A204.1 (cell line): ENCODE results near the gene HYAL2.
"Not testable (repeated sequence)": the region's sequence is repeated elsewhere in the genome, so short reads cannot be mapped to it uniquely, and the experiment has no call there.

Experiments used
- FAIRE-seq: peaks from 2 replicates; lab custom pipeline; 2012; peaks lifted over from hg19 to GRCh38; lab: Jason Lieb, UNC

Gene HYAL2

DNA sequence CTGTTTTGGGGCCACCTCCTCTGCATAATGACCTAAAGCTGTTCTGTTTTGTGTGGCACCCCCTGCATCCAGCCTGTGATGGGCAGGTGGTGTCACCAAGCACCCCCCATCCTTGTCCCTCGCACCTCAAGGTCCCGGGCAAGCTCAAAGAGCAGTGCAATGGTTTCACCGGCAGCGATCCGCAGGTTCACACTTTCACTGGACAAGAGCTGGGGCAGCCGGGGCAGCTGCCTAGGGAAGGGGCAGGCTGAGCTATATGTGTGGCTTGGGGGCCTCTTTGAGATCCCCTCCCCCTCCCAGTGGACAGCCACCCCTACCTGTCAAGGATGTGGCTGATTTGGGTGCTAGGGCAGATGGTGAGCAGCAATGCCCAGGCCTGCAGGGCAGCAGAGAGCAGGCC is 33.4 kb downstream of the HYAL2 start:
- no peak for FAIRE-seq

DNA sequence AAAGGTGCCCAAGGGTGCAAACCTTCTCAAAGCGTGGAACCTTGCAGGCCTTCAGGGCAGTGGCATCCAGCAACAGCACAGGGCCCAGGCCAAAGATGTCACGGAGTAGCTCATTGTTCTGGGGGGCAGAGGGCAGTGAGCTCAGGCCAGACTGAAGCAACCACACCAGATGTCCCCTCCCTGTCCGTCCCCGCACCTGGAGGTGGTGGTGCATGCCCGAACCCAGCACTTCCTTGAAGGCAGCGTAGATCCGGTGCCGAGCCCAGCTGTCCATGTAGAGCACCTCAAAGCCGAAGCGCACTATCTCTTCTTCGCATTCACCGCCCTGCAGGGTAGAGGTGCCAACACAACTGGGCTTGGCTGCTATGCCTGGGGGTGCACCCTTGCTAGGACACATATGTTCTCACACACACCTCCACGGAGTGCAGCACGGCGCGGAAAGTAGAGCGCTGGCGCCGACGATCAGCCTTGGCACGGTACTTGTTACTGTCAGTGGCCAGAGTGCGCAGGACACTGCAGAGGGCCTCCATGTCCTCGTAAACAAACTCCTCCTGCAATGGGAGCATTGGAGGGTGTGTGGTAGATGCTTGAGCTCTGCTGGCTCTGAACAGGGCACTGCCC is 34.0 kb downstream of the HYAL2 start:
- FAIRE-seq = no peak

DNA sequence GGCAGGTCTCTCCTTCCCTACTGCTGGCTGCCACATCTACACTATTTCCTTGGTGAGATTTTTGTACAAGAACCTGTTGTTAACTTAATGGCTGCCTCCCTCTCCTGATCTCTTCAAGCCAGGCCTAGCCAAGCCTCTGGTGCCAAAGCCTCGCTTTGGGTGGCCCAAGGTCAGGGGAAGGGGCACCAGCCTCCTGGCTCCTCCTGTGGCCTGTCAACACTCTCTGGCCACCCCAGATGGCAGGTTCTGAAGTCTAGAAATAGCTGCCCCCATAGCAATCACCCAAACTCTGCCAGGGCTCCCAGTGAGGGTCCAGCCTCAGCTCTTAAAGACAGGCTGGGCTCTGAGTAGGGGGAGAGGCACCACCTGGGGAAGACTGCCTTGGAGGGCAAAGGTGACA is 35.3 kb downstream of the HYAL2 start:
- FAIRE-seq = no peak

DNA sequence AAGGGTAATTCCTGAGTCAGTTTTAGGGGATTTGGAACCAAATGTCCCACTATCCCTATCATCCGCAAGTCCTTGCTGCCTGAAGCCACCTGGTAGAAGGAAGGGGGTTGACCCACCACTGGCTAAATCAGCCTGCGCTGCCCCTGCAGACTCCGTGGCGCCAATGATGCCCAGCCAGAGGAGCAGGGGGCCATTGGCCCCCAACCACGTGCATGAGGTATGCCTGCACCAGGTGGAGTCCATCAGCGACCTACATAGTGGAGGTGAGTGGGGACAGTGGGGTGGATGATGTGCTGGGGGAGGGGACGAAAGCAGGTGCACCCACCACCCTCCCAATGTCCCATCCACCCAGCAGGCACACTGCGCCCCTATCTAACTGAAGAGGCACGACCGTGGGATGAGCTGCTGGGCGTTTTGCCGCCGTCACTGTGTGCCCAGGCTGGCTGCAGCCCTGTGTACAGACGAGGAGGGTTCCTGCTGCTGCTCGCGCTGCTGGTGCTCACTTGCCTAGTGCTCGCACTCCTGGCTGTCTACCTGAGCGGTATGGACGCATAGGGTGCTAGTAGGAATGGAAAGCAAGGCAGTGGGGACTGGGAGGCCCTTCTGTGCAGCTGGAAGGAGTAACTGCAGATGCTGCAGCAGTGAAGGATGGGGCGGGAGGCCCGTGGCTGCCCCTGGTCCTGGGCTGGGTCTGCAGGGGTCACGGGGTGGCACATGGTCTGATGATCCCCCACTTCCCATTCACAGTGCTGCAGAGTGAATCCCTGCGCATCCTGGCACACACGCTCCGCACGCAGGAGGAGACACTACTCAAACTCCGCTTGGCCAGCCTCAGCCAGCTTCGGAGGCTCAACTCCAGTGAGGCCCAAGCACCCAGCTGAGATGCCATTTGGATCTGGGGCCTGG is 36.0 kb downstream of the HYAL2 start:
- FAIRE-seq = no peak

DNA sequence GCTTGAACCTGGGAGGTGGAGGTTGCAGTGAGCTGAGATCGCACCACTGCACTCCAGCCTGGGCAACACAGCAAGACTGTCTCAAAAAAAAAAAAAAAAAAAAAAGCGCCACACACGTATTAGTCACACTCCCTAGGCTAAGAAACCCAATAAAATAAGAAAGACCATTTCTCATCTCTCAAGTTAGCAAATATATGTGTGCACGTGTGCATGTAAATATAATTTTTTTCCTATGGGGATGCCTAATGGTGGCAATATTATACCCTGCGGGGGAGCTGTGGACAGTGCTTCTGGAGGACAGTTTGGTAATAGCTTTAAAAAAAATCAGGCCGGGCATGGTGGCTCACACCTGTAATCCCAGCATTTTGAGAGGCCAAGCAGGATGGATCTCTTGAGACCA is 38.4 kb downstream of the HYAL2 start:
- not testable (repeated sequence) for FAIRE-seq

DNA sequence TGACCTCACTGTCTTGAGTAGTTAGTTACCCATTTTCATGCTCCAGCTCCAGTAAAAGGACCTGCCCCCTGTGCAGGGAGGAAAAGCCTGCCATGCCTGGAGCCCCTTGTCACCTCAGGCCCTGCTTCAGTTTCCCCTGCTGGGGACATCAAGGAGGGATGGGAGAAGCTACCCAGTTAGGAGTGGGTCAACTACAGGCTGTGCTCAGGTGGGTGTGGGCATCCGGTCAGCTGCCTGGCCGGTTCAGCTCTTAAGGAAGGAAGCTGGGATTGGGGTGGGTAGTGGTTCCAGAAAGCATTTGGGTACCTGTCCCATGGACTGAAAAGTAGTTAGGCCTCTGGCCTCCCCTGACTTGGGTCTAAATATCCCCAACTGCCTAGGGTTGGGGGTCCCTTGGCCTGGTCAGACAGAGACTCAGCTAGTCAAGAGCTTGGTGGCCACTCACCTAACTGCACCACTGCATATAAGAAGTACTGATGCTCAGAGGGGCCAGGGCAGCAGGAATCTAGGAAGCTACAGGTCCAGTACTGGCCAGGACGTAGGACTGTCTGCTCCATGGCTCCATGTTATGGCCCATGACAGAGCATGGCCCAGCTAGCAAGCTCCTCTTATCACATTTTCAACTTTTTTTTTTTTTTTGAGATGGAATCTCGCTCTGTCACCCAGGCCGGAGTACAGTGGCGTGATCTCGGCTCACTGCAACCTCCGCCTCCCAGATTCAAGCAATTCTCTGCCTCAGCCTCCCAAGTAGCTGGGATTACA is 43.1 kb downstream of the HYAL2 start:
- FAIRE-seq = no peak

DNA sequence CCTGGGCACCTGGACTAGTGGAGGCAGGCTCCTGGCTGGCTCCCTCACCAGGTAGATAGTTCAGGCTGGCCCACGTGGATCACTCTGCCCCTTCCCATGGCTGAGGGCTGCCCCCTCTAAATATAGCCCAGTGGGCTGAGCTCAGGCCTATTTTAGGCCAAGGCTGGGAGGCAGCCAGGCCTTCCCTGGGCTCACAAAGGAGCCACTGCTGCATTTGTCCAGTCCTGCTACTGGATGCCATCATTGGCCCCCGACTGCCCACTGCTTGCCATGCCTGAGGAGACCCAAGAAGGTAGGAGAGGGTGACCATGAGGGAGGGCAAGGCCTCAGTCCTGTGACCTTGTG is 43.7 kb downstream of the HYAL2 start, which contains the start of gene LSMEM2:
LSMEM2 (plus strand) TSS at position 208 of the 345 bp plus-strand sequence; CDS start at position 235, 27 bp downstream.
- FAIRE-seq = no peak

DNA sequence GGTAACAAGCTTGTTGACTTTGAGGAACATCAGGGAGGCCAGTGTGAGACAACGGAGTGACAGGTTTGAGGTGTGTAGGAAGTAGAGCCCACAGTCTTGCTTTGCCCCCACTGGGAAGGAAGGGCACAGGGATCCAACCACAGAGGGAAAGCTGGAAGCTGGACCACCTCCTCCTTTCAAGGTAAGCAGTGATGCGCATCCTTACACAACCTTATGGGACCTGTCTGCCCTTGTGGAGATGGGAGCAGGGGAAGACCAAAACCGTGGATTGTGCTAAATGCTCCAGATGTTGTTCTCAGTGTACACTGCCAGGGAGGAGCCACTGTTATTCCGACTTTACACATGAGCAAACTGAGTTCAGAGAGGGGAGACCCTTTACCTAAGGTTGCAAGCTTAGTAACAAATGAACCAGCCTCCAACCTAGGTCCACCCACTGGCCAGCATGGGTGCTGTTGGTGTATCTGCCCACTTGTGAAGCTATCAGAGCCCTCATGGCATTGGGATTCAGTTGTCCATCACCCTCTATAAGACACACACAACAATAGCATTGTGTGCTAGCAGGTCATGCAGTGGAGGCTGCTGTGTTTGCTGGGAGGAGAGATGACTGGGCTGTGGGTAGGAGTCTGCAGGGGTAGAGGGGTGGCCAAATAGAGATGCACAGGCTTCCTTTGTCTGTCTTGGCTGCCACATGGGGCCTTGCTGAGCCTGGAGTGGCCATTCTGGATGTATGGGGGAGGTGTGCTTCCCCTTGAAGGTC is 44.2 kb downstream of the HYAL2 start:
- no peak for FAIRE-seq

DNA sequence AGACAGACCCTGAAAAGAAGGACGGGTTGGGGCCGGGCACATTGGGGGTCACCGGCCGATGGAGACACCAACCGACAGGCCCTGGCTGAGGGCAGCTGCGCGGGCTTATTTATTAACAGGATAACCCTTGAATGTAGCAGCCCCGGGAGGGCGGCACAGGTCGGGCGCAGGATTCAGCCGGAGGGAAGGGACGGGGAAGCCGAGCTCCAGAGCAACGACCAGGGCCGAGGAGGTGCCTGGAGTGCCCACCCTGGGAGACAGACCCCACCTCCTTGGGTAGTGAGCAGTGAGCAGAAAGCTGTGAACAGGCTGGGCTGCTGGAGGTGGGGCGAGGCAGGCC is 45.8 kb downstream of the HYAL2 start:
- no peak for FAIRE-seq

DNA sequence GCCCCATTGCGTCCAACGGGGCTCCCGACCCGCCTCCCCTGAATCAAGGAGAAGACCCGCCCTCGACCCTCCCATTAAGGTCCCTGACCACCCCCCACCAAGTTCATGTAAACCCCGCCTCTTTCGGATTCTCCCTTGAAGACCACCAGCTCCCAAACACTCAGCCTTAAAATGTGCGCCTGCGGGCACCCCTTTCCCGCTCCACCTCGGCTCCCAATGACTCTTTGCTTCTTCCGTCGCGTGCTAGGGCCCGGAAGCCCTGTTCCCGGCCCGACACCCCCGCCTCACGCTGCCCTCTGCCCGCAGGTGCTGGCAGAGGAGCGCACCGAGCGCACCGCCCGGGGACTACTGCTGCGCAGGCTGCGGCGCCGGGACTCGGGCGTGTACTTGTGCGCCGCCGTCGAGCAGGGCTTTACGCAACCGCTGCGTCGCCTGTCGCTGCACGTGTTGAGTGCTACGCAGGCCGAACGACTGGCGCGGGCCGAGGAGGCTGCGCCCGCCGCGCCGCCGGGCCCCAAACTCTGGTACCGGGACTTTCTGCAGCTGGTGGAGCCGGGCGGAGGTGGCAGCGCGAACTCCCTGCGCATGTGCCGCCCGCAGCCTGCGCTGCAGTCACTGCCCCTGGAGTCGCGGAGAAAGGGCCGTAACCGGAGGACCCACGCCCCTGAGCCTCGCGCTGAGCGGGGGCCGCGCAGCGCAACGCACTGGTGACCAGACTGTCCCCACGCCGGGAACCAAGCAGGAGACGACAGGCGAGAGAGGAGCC is 46.4 kb downstream of the HYAL2 start:
- FAIRE-seq = no peak

DNA sequence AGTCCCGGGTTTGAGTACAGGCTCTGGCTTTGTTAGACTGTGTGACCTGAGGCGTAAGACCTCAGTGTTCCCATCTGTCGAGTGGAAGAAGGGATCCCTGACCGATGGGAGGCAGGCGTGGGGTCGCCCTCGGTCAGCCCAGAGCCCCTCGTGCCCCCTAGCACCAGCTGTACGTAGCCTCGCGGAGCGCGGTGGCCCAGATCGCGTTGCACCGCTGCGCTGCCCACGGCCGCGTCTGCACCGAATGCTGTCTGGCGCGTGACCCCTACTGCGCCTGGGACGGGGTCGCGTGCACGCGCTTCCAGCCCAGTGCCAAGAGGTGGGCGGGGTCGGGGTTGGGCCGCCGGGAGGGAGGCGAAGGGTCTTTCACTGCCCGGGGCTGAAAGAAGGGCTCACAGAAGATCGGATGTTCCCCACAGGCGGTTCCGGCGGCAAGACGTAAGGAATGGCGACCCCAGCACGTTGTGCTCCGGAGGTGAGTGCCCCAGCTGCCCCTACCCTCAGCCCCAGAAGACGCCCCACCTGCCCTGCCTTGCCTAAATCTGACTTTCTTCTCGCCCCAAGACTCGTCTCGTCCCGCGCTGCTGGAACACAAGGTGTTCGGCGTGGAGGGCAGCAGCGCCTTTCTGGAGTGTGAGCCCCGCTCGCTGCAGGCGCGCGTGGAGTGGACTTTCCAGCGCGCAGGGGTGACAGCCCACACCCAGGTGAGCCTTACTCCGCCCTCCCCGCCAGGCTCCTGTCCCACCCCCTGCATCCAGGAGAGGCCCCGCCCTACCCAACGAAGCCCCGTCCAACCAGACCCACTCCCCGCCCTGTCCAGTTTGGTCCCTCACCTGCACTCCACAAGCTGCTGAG is 47.2 kb downstream of the HYAL2 start:
- no peak for FAIRE-seq

DNA sequence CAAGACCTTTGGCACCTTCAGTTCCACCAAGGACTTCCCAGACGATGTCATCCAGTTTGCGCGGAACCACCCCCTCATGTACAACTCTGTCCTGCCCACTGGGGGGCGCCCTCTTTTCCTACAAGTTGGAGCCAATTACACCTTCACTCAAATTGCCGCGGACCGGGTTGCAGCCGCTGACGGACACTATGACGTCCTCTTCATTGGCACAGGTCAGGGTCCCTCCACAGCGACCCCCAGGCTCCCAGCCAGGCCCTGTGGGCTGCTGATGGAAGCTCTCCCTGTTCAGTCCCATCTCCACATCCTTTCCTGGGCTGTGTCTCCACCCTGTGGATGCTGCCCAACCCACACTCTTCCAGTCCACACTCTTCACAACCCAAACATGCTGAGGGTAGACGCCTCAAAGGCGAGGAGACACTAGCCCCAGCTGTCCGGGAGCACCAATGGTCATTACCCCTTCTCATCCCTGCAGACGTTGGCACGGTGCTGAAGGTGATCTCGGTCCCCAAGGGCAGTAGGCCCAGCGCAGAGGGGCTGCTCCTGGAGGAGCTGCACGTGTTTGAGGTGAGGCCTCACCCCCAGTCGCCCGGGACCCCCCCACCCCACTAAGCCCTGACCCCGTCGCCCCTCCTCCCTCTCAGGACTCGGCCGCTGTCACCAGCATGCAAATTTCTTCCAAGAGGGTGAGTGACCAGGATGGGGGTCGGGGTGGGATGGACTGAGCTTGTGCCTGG is 48.0 kb downstream of the HYAL2 start:
- FAIRE-seq = no peak

DNA sequence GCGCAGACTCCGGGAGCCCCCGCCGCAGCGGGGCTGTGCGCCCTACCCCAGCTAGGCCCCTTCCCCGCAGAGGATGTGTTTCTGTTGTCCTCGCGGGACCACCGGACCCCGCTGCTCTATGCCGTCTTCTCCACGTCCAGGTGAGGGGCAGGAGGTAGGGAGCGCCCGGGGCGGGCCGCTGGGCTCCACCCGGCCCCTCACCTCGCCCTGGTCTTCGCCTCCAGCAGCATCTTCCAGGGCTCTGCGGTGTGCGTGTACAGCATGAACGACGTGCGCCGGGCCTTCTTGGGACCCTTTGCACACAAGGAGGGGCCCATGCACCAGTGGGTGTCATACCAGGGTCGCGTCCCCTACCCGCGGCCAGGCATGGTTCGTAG is 48.9 kb downstream of the HYAL2 start:
- no peak for FAIRE-seq

DNA sequence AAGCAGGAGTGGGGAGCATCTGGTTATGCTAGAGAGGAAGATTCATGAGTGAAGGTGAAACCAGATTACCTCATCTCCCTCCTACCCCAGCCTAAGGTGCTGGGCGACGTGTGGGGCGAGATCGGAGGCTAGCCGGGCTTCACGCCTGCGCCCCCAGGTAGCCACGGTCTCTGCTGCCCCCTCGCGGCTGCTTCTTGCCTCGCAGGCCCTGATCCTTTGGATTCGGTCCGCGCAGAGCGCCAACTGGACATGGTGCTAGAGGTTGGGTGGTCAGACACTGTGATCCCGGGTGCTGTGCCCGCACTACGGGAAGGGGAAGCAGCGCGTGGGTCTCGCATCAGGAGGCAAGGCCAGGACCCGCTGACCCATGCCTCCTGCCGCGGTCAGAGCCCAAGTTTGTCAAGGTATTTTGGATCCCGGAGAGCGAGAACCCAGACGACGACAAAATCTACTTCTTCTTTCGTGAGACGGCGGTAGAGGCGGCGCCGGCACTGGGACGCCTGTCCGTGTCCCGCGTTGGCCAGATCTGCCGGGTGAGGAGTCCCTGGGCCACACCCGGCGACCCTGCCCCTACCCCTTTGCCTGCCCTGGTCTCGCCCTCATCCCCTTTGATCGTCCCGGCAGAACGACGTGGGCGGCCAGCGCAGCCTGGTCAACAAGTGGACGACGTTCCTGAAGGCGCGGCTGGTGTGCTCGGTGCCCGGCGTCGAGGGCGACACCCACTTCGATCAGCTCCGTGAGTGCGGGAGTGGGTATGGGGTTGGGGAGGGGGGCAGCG is 49.4 kb downstream of the HYAL2 start:
- FAIRE-seq = no peak

DNA sequence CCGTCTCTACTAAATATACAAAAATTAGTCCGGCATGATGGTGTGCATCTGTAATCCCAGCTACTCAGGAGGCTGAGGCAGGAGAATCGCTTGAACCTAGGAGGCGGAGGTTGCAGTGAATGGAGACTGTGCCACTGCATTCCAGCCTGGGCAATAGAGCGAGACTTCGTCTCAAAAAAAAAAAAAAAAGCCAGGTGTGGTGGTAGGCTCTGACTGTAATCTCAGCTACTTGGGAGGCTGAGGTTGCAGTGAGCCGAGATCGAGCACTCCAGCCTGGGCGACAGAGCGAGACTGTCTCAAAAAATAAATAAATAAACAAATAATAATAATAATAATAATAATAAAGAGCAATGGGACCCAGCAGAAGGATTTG is 50.0 kb downstream of the HYAL2 start:
- FAIRE-seq = not testable (repeated sequence)

DNA sequence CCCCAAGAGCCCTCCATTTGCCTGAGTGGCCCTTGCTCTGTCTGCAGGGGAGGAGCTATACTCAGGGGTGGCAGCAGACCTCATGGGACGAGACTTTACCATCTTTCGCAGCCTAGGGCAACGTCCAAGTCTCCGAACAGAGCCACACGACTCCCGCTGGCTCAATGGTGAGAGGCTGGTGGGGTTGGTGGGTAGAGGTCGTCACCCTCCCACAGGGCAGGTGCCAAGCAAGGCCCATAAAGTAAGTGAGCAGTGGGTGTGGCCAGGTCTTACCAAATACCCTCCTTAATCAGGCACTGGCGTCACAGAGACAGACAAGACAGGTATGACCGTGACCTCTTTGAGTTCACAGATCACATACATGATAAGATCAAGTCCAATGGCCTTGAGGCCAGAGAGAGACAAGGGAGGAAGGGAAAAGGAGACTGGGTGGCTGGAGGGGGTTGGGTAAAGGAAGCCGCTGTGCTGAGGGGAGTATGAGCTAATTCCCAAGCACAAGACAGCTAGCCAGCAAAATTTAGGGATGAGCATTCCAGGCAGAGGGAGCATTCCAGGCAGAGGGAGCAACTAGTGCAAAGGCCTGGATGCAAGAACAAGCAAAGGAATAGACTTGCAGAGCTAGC is 51.1 kb downstream of the HYAL2 start:
- no peak for FAIRE-seq

DNA sequence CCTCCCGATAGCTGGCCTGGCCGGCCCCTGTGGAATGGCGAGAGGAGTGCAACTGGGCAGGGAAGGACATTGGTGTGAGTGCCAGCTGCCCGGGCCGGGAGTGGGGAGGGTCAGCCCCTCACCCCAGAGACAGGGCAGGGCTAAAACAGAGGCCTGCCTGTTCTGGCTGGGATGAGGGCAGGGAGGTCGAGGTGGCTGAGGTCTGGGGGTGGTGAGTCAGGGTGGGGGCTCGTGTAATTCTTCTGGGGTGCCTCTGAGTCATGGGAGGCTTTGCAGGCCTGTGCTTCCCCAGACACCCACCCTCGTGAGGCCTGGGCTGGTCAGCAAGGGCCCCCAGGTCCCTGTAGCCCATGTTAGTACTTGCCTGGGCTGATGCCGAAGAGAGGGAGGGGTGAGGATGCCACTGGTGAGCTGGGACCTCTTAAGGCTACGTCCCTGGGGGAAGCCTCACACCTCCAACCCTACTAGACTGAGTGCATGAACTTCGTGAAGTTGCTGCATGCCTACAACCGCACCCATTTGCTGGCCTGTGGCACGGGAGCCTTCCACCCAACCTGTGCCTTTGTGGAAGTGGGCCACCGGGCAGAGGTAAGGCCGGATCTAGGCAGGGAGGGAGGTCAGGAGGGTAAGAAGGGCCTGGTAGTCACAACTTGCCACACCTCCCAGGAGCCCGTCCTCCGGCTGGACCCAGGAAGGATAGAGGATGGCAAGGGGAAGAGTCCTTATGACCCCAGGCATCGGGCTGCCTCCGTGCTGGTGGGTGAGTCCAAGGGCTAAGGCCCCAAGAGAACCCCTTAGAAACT is 51.9 kb downstream of the HYAL2 start:
- no peak for FAIRE-seq

DNA sequence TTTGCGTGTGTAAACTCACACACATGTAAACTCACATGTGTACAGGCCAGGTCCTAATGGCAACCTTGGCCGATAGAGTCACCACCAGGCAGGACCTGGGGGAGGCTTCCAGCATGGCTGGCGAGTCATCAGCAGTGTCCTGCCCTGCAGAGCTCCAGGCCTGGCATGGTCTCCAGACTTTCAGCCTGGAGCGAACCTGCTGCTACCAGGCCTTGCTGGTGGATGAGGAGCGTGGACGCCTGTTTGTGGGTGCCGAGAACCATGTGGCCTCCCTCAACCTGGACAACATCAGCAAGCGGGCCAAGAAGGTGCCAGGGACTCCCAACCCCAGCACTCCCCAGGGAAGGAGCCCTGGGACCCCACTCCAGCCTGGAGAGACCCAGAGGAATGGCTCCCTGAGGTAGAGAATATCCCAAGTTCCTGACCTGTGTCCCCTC is 52.5 kb downstream of the HYAL2 start:
- FAIRE-seq = no peak
